HG03103 (cell line): ENCODE data around the gene ATN1.

ENCODE experiments used
- ATAC-seq: cut with Tn5 transposase; IDR thresholded peaks from one replicate; pipeline ENCODE4 v1.9.1; 2021; ENCODE audit warnings: low read depth; ENCODE audit not compliant: unreplicated experiment

ATN1 gene

DNA sequence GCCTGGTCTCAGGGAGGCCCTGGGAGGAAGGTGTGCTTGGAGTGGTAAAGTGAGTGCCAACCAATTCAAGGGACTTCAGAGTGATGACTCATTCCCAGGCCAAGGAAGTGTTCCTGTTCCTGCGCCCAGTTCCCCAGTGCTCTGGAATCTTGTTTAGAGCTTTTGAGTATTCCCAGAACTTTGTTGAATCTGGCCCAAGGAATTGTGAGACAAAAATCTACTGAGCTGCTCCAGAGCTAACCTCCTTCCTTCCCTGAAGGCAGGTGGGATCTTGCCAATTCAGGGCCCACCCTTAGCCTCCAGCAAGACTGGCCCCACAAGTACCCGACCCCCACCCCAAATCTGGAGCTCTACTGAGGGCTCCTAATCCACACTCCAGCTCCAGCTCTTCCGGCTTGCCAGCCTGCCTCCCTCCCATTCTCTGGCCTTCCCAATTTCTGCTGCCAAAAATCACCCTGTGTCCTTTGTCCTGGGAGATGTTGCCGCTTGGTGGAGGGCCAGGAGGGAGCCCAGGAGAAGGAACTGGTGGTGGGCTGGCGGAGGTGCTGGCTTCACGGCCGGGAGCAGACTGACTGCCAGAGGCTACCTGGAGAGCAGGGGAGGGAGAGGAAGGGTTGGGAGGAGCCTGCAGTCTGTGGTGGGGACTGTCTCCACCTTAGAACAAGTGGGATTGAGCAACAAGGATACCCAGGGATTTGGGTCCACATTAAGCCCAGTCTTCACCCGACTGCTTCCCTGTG, 2.0 kb upstream of the ATN1 start:
- no peak for ATAC-seq

DNA sequence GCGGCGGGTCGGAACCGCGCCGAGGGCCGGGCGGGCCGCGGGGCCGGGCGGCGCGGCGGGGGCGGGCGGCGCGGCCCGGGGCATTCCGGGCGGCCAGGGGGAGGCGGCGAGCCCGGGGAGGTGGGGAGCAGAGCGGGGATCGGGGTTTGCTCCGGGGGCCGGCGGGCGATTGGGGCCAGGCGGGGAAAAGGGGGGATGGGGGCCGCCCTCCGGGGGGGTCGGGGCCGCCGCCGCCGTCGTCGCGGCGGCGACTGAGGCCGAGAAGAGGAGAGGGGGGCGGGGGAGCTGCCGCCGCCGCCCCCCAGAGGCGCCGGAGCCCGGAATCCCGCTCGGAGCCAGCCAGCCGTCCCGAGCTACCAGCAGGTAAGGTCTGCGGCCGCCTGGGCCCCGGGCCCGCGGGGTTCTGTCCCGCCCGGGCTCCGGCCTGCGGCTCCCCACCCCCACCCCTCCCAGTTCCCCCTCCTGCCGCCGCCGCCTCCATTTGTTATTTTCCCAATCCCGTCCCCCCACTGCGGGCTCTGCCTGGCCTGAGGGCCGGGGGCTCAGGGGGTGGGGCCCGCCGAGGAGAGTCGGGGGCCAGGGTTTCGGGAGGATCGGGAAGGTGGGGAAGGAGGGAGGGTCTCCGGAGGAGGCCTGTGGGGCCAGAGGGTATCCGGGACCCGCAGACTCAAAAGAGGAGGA, 403 bp downstream of the ATN1 start:
- ATAC-seq: no peak

GRCh38 chr12:6928703-6929407, 1.1 kb downstream of the ATN1 start:
- no peak for ATAC-seq

- ATAC-seq: no peak
Observed at GRCh38 chr12:6929466-6930452, 2.0 kb downstream of the ATN1 start.

GRCh38 chr12:6932766-6933165, 5.0 kb downstream of the ATN1 start:
- ATAC-seq: no peak

GRCh38 chr12:6934110-6934509, 6.4 kb downstream of the ATN1 start:
- ATAC-seq: no peak

GRCh38 chr12:6935371-6936193, 7.8 kb downstream of the ATN1 start:
- no peak for ATAC-seq

- ATAC-seq: no peak
Observed at GRCh38 chr12:6936194-6936635, 8.5 kb downstream of the ATN1 start.

GRCh38 chr12:6936636-6937480, 9.1 kb downstream of the ATN1 start:
- no peak for ATAC-seq

DNA sequence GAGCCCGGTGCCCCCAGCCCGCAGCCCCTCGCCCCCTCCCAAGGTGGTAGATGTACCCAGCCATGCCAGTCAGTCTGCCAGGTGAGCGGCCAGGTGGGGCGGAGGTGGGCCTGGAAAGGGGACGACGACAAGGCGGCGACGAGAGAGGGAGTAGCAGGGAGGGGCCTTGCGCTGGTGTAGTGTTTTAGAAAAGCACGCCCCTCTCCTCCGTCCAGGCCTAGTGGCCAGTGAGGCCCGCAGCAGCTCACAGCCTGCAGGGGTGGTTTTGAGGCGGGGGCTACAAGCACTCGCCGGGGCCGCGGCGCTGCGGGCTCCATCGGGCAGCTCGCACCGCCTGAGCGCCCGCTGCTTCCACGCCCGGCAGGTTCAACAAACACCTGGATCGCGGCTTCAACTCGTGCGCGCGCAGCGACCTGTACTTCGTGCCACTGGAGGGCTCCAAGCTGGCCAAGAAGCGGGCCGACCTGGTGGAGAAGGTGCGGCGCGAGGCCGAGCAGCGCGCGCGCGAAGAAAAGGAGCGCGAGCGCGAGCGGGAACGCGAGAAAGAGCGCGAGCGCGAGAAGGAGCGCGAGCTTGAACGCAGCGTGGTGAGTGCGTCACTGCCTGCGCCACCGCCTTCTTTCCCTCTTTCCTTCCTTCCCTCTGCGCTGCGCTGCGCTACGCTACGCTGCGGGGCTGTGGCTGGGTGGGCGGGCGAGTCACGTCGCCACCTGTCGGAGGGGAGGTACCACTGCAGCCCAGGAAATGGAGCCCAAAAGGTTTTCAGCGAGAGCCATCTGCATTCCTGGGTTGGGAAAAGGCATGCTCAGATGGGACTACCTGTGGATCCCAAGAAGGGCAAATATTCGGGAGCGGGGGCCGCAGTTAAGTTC, 10.0 kb downstream of the ATN1 start:
- peak; percentile 85 for ATAC-seq

DNA sequence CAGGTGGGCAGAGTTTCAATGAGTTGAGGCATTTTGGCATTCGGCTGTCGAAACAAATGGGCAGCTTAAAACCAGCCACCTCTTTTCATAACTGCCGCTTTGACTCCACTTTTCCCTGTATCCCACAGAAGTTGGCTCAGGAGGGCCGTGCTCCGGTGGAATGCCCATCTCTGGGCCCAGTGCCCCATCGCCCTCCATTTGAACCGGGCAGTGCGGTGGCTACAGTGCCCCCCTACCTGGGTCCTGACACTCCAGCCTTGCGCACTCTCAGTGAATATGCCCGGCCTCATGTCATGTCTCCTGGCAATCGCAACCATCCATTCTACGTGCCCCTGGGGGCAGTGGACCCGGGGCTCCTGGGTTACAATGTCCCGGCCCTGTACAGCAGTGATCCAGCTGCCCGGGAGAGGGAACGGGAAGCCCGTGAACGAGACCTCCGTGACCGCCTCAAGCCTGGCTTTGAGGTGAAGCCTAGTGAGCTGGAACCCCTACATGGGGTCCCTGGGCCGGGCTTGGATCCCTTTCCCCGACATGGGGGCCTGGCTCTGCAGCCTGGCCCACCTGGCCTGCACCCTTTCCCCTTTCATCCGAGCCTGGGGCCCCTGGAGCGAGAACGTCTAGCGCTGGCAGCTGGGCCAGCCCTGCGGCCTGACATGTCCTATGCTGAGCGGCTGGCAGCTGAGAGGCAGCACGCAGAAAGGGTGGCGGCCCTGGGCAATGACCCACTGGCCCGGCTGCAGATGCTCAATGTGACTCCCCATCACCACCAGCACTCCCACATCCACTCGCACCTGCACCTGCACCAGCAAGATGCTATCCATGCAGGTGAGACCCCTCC, 10.8 kb downstream of the ATN1 start:
- ATAC-seq: no peak

DNA sequence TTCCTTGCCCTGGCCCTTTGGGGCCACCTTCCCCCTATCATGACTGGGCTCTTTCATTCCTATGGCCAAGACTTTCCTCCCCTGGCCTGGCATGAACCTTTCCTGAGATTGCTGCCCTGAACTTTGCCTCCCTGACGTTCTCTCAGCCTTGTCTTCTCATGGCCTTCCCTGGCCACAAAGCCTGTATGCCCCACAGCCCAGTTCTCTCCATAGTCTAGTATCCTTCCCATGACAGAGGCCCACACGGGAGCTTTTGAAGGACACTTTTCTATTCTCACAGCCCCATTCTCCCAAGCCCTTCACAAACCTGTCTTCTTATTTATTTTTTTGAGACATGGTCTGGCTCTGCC, 11.4 kb downstream of the ATN1 start:
- no peak for ATAC-seq

DNA sequence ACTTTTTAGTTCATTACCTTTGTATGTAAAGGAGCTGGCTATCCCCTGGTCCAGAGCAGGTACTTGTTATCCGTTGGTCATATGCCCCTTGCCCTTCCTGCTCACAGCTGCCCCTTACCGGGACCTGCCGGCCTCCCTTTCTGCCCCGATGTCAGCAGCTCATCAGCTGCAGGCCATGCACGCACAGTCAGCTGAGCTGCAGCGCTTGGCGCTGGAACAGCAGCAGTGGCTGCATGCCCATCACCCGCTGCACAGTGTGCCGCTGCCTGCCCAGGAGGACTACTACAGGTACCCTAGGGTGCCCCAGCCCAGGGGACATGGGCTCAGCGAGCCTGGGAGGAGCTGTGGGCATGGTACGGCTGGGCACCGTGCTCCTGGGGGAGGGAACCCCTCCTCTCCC, 13.5 kb downstream of the ATN1 start:
- ATAC-seq: no peak

GRCh38 chr12:6941782-6942181, 14.0 kb downstream of the ATN1 start:
- ATAC-seq: no peak

GRCh38 chr12:6942331-6942665, 14.5 kb downstream of the ATN1 start:
- no peak for ATAC-seq

- no peak for ATAC-seq
Observed at GRCh38 chr12:6943389-6943721, 15.6 kb downstream of the ATN1 start.

GRCh38 chr12:6943722-6944380, 16.1 kb downstream of the ATN1 start, which contains the start of the genes C12orf57 and RNU7-1:
TSS of gene C12orf57 (plus strand) at chr12:6944022. CDS start at chr12:6944122, 100 bp downstream.
TSS of gene RNU7-1 (plus strand) at chr12:6943816.
- no peak for ATAC-seq
